Astrocyte (in vitro differentiated cells and primary cell): ENCODE measurements around the gene TMEM101. TPM values are rescaled to one million over a fixed set of nuclear protein-coding genes. Genes with fewer than 3 reads are reported as not detected.

Experiments used
- DNase-seq: peaks from one replicate; pipeline ENCODE4 v3.0.0-alpha.2; 2010; ENCODE audit warnings: low read depth
- FAIRE-seq: peaks from 2 replicates; lab custom pipeline; 2011; peaks lifted over from hg19 to GRCh38; lab: Jason Lieb, UNC
- H2AFZ ChIP-seq: 2 replicates; pipeline ENCODE4 v1.6.0; 2012; ENCODE audit warnings: low read depth, low read length, inconsistent platforms
- H3K27ac ChIP-seq: 2 replicates; pipeline ENCODE4 v1.5.1; 2011; ENCODE audit warnings: low read depth, low read length, inconsistent platforms
- H3K27me3 ChIP-seq: 2 replicates; pipeline ENCODE4 v1.6.0; 2011; ENCODE audit warnings: low read length, inconsistent platforms; ENCODE audit not compliant: insufficient read depth
- H3K36me3 ChIP-seq: 2 replicates; pipeline ENCODE4 v1.5.1; 2011; ENCODE audit warnings: low read length, inconsistent platforms; ENCODE audit not compliant: insufficient read depth
- H3K4me1 ChIP-seq: 2 replicates; pipeline ENCODE4 v1.5.1; 2011; ENCODE audit warnings: low read length, inconsistent platforms; ENCODE audit not compliant: insufficient read depth
- H3K4me2 ChIP-seq: 2 replicates; pipeline ENCODE4 v1.6.0; 2012; ENCODE audit warnings: low read length, inconsistent platforms
- H3K4me3 ChIP-seq: 2 replicates; pipeline ENCODE4 v1.5.1; 2011; ENCODE audit warnings: low read depth, mild to moderate bottlenecking, low read length, inconsistent platforms; ENCODE audit not compliant: insufficient read depth
- H3K79me2 ChIP-seq: 2 replicates; pipeline ENCODE4 v1.6.0; 2012; ENCODE audit warnings: mild to moderate bottlenecking, low read length, inconsistent platforms; ENCODE audit not compliant: insufficient read depth
- H3K9ac ChIP-seq: 2 replicates; pipeline ENCODE4 v1.6.0; 2012; ENCODE audit warnings: mild to moderate bottlenecking, low read length, inconsistent platforms
- H3K9me3 ChIP-seq: 2 replicates; pipeline ENCODE4 v1.5.1; 2012; ENCODE audit warnings: low read depth, mild to moderate bottlenecking, low read length, inconsistent platforms; ENCODE audit not compliant: insufficient read depth
- H4K20me1 ChIP-seq: 2 replicates; pipeline ENCODE4 v1.6.0; 2012; ENCODE audit warnings: low read length, inconsistent platforms; ENCODE audit not compliant: insufficient read depth
- H3K27ac Mint-ChIP-seq: one replicate; pipeline ENCODE4 v1.8.0; 2021; ENCODE audit warnings: mild to moderate bottlenecking, mixed read lengths; ENCODE audit not compliant: unreplicated experiment
- H3K27me3 Mint-ChIP-seq: one replicate; pipeline ENCODE4 v1.8.0; 2021; ENCODE audit warnings: low read depth, mixed read lengths; ENCODE audit not compliant: unreplicated experiment
- H3K36me3 Mint-ChIP-seq: one replicate; pipeline ENCODE4 v1.8.0; 2021; ENCODE audit warnings: low read depth, mixed read lengths; ENCODE audit not compliant: unreplicated experiment
- H3K4me1 Mint-ChIP-seq: one replicate; pipeline ENCODE4 v1.8.0; 2021; ENCODE audit warnings: low read depth, mixed read lengths; ENCODE audit not compliant: unreplicated experiment
- H3K4me3 Mint-ChIP-seq: one replicate; pipeline ENCODE4 v1.8.0; 2021; ENCODE audit warnings: mild to moderate bottlenecking, moderate library complexity, mixed read lengths; ENCODE audit not compliant: unreplicated experiment
- H3K9me3 Mint-ChIP-seq: one replicate; pipeline ENCODE4 v1.8.0; 2021; ENCODE audit warnings: mild to moderate bottlenecking, mixed read lengths; ENCODE audit not compliant: unreplicated experiment
- CTCF ChIP-seq: IDR thresholded peaks from 2 replicates; pipeline ENCODE4 v1.5.1; 2011; ENCODE audit warnings: low read depth, mild to moderate bottlenecking, inconsistent platforms, low read length, moderate library complexity; ENCODE audit not compliant: insufficient read depth
- EZH2 ChIP-seq: IDR thresholded peaks from 2 replicates; pipeline ENCODE4 v1.6.1; 2012; ENCODE audit warnings: mild to moderate bottlenecking, low read length, inconsistent platforms; ENCODE audit not compliant: insufficient read depth
- total RNA-seq: library from RNA; stranded (reverse); gene quantifications from 2 replicates; pipeline ENCODE4 v1.2.1, GENCODE V29; 2021

Gene TMEM101
- total RNA-seq, 1 donor from 2014 or later = 17.1 TPM

GRCh38 chr17:44005527-44006271 lies 9.1 kb downstream of the TMEM101 start:
- peaks cover 7% of the 10 kb centered on the region for H3K4me1 Mint-ChIP-seq
- Histone ChIP-seq H3K4me2 (peak overlapping the region; percentile 96), H3K36me3 (no peaks in the 10 kb centered on the region), H3K27me3 (peaks cover 19% of the 10 kb centered on the region), H4K20me1 (peaks cover 13% of the 10 kb centered on the region), H3K4me1 (peaks cover 34% of the 10 kb centered on the region), H3K27ac (no peak overlapping the region), H3K9me3 (no peaks in the 10 kb centered on the region), H2AFZ (peak overlapping the region; percentile 54), H3K4me3 (peak overlapping the region; percentile 46), H3K9ac (peak overlapping the region; percentile 13), H3K79me2 (no peaks in the 10 kb centered on the region)
- H3K4me3 Mint-ChIP-seq = peak overlapping the region; percentile 86
- peak overlapping the region; percentile 83 for H3K27ac Mint-ChIP-seq
- H3K36me3 Mint-ChIP-seq = peaks cover 4% of the 10 kb centered on the region
- FAIRE-seq = no peak
- DNase-seq = no peak
- TF ChIP-seq CTCF (no peak), EZH2 (peak; percentile 47)
- peaks cover 4% of the 10 kb centered on the region for H3K9me3 Mint-ChIP-seq
- H3K27me3 Mint-ChIP-seq = peaks cover 15% of the 10 kb centered on the region

GRCh38 chr17:44004761-44005526 lies 9.8 kb downstream of the TMEM101 start:
- peaks cover 19% of the 10 kb centered on the region for H3K27me3 ChIP-seq
- peaks cover 7% of the 10 kb centered on the region for H3K4me1 Mint-ChIP-seq
- H4K20me1 ChIP-seq = peaks cover 13% of the 10 kb centered on the region
- H2AFZ ChIP-seq = peak overlapping the region; percentile 71
- H3K36me3 ChIP-seq = no peaks in the 10 kb centered on the region
- no peak overlapping the region for H3K4me3 ChIP-seq
- peaks cover 3% of the 10 kb centered on the region for H3K36me3 Mint-ChIP-seq
- peaks cover 15% of the 10 kb centered on the region for H3K27me3 Mint-ChIP-seq
- peaks cover 34% of the 10 kb centered on the region for H3K4me1 ChIP-seq
- H3K9ac ChIP-seq = no peak overlapping the region
- H3K9me3 Mint-ChIP-seq = peaks cover 4% of the 10 kb centered on the region
- no peak overlapping the region for H3K4me3 Mint-ChIP-seq
- no peak for FAIRE-seq
- TF ChIP-seq CTCF = no peak
- TF ChIP-seq EZH2 = peak; percentile 86
- H3K9me3 ChIP-seq = no peaks in the 10 kb centered on the region
- H3K79me2 ChIP-seq = no peaks in the 10 kb centered on the region
- H3K27ac ChIP-seq = no peak overlapping the region
- H3K27ac Mint-ChIP-seq = no peak overlapping the region
- H3K4me2 ChIP-seq = peak overlapping the region; percentile 96
- no peak for DNase-seq
